ENCODE results near the gene LCN10.

The LCN10 gene

GRCh38 chr9:136764301-136764891, 21.7 kb upstream of the LCN10 start, which contains the start of gene LCN15:
Gene LCN15, minus strand, starts transcription at chr9:136764518. Its CDS starts 30 bp downstream, at chr9:136764488.
- H3K4me1 ChIP-seq, result peaks cover 15% of the 10 kb centered on the region
- no peak for TF ChIP-seq CTCF (IDR thresholded peaks at IDR 0.05; ENCODE audit: low read depth, low read length)
- no peaks in the 10 kb centered on the region for H3K36me3 ChIP-seq
- no peak for DNase-seq
- H3K4me3 ChIP-seq (ENCODE audit: low read depth, low read length), result no peak within 1 kb of the TSS
- no peaks in the 10 kb centered on the region for H3K9me3 ChIP-seq
- no peaks in the 10 kb centered on the region for H3K27me3 ChIP-seq

GRCh38 chr9:136763649-136764035, 20.9 kb upstream of the LCN10 start:
- peaks cover 15% of the 10 kb centered on the region for H3K4me1 ChIP-seq
- no peak for TF ChIP-seq CTCF (IDR thresholded peaks at IDR 0.05; ENCODE audit: low read depth, low read length)
- H3K9me3 ChIP-seq, result no peaks in the 10 kb centered on the region
- H3K27me3 ChIP-seq, result no peaks in the 10 kb centered on the region
- no peak for DNase-seq
- no peak overlapping the region for H3K4me3 ChIP-seq (ENCODE audit: low read depth, low read length)
- H3K36me3 ChIP-seq, result no peaks in the 10 kb centered on the region

- H3K36me3 ChIP-seq, result no peaks in the 10 kb centered on the region
- H3K9me3 ChIP-seq, result no peaks in the 10 kb centered on the region
- no peak for TF ChIP-seq CTCF (IDR thresholded peaks at IDR 0.05; ENCODE audit: low read depth, low read length)
- peaks cover 17% of the 10 kb centered on the region for H3K4me1 ChIP-seq
- DNase-seq, result peak; percentile 93
- no peak overlapping the region for H3K4me3 ChIP-seq (ENCODE audit: low read depth, low read length)
- no peaks in the 10 kb centered on the region for H3K27me3 ChIP-seq
Measured at GRCh38 chr9:136762915-136763648, 20.3 kb upstream of the LCN10 start.

GRCh38 chr9:136762221-136762691, 19.5 kb upstream of the LCN10 start:
- Histone ChIP-seq H3K9me3 (no peaks in the 10 kb centered on the region), H3K27me3 (no peaks in the 10 kb centered on the region), H3K36me3 (no peaks in the 10 kb centered on the region), H3K4me1 (peaks cover 17% of the 10 kb centered on the region), H3K4me3 (ENCODE audit: low read depth, low read length) (no peak overlapping the region)
- peak; percentile 20 for DNase-seq
- no peak for TF ChIP-seq CTCF (IDR thresholded peaks at IDR 0.05; ENCODE audit: low read depth, low read length)

GRCh38 chr9:136761545-136761981, 18.8 kb upstream of the LCN10 start:
- no peaks in the 10 kb centered on the region for H3K36me3 ChIP-seq

More at GRCh38 chr9:136761545-136761981, 18.8 kb upstream of the LCN10 start:
- H3K27me3 ChIP-seq, result no peaks in the 10 kb centered on the region
- no peaks in the 10 kb centered on the region for H3K9me3 ChIP-seq
- H3K4me3 ChIP-seq (ENCODE audit: low read depth, low read length), result no peak overlapping the region
- H3K4me1 ChIP-seq, result peaks cover 17% of the 10 kb centered on the region
- no peak for DNase-seq
- TF ChIP-seq CTCF (IDR thresholded peaks at IDR 0.05; ENCODE audit: low read depth, low read length), result no peak

Measured in BE2C (cell line).